HCT116 (cell line): Measurements from ENCODE around the gene SELENBP1. TPM values are rescaled to one million over a fixed set of nuclear protein-coding genes. Genes with fewer than 3 reads are reported as not detected.

ENCODE experiments used
- ATAC-seq: fragments of 200-7000 bp; cut with Tn5 transposase; 2 replicates; pipeline ENCODE4 v1.9.1; 2020; ENCODE audit warnings: mild to moderate bottlenecking, moderate library complexity
- BruUV-seq: library from RNA; stranded (reverse); fragments of 400-500 nt; replicated peaks from 2 replicates; lab custom pipeline; 2021; lab: Mats Ljungman, UMichigan
- CTCF ChIA-PET: fragments of 300-600 bp; sonication (Branson Sonifier 250); formaldehyde crosslinking; loops from one replicate; lab custom pipeline; 2021; ENCODE audit warnings: antibody characterized with exemption; lab: Charles Lee
- POLR2A ChIA-PET: fragments of 300-600, 350-600 bp; sonication (Branson Sonifier 250); formaldehyde crosslinking; loops from one replicate; lab custom pipeline; 2021; ENCODE audit warnings: antibody characterized with exemption; lab: Charles Lee
- RAD21 ChIA-PET, 2 experiments: fragments of 300-600 bp; sonication (Branson Sonifier 250); formaldehyde crosslinking; loops; one replicate each; lab custom pipeline; 2023; ENCODE audit warnings: low total read pairs in 2 of 2; ENCODE audit not compliant: uncharacterized antibody in 2 of 2, unreplicated experiment in 2 of 2, low non-redundant PET in 1 of 2; lab: Charles Lee
- DNase-seq: peaks from one replicate; pipeline ENCODE4 v3.0.0-alpha.2; 2010; ENCODE audit warnings: low read depth, low spot score
- H2AFZ ChIP-seq: fragments of 200-600 bp; shearing (Covaris generic), sonication (generic); 2 replicates; pipeline ENCODE4 v1.6.1; 2017; ENCODE audit warnings: low read depth, mixed run types, mixed read lengths, antibody characterized with exemption, low read length; ENCODE audit not compliant: poor library complexity, severe bottlenecking
- H3K27ac ChIP-seq: 2 replicates; pipeline ENCODE4 v1.5.1; 2012; ENCODE audit warnings: low read depth, low read length
- H3K27me3 ChIP-seq: fragments of 200-600 bp; sonication (generic); 2 replicates; pipeline ENCODE4 v1.6.1; 2016; ENCODE audit warnings: mixed run types, low read length, mixed read lengths; ENCODE audit not compliant: insufficient read depth
- H3K36me3 ChIP-seq, 2 experiments: fragments of 200-500 bp in 1 of 2; fragments of 200-600 bp in 1 of 2; sonication (Bioruptor generic) in 1 of 2; sonication (generic) in 1 of 2; 2 replicates each; pipeline versions ENCODE4 v1.5.1 to v1.6.1; 2014 to 2016; ENCODE audit warnings: low read length in 2 of 2, inconsistent platforms in 1 of 2, mixed read lengths in 1 of 2, mixed run types in 1 of 2; ENCODE audit not compliant: insufficient read depth in 2 of 2, control insufficient read depth in 1 of 2
- H3K4me1 ChIP-seq, 2 experiments: fragments of 200-600 bp in 1 of 2; sonication (generic) in 1 of 2; 2 replicates each; pipeline versions ENCODE4 v1.5.1 to v1.6.1; 2012 to 2017; ENCODE audit warnings: low read length in 2 of 2, inconsistent platforms in 1 of 2, mild to moderate bottlenecking in 1 of 2, mixed read lengths in 1 of 2, mixed run types in 1 of 2, moderate library complexity in 1 of 2; ENCODE audit not compliant: insufficient read depth in 2 of 2, control insufficient read depth in 1 of 2
- H3K4me2 ChIP-seq: fragments of 200-600 bp; sonication (generic); 2 replicates; pipeline ENCODE4 v1.6.1; 2017; ENCODE audit warnings: mixed run types, low read length, mixed read lengths
- H3K4me3 ChIP-seq, 2 experiments: fragments of 200-600 bp in 1 of 2; sonication (generic) in 1 of 2; replicated peaks in 1 of 2; 2 replicates each; pipeline ENCODE4 v1.5.1; 2011 to 2016; ENCODE audit warnings: low read length in 2 of 2, control low read depth in 1 of 2, low read depth in 1 of 2, mild to moderate bottlenecking in 1 of 2, mixed read lengths in 1 of 2, mixed run types in 1 of 2
- H3K79me2 ChIP-seq: fragments of 200-600 bp; sonication (generic); 2 replicates; pipeline ENCODE4 v1.6.1; 2017; ENCODE audit warnings: mild to moderate bottlenecking, mixed run types, low read length, moderate library complexity, mixed read lengths; ENCODE audit not compliant: insufficient read depth
- H3K9ac ChIP-seq: fragments of 200-600 bp; sonication (generic); 2 replicates; pipeline ENCODE4 v1.6.1; 2016; ENCODE audit warnings: low read length, mixed read lengths
- H3K9me2 ChIP-seq: fragments of 200-600 bp; sonication (generic), shearing (Covaris generic); 2 replicates; pipeline ENCODE4 v1.6.1; 2017; ENCODE audit warnings: mixed run types, mild to moderate bottlenecking, moderate library complexity; ENCODE audit not compliant: insufficient read depth
- H3K9me3 ChIP-seq, 2 experiments: fragments of 200-500 bp in 1 of 2; fragments of 200-600 bp in 1 of 2; sonication (Bioruptor generic) in 1 of 2; sonication (generic) in 1 of 2; 2 replicates each; pipeline ENCODE4 v1.6.1; 2014 to 2017; ENCODE audit warnings: low read length in 2 of 2, mixed read lengths in 2 of 2, inconsistent platforms in 1 of 2, low read depth in 1 of 2, mild to moderate bottlenecking in 1 of 2, mixed run types in 1 of 2, moderate library complexity in 1 of 2; ENCODE audit not compliant: control insufficient read depth in 1 of 2, insufficient read depth in 1 of 2
- H4K20me1 ChIP-seq: fragments of 200-600 bp; sonication (generic), shearing (Covaris generic); 2 replicates; pipeline ENCODE4 v1.6.1; 2017; ENCODE audit warnings: mixed run types, mild to moderate bottlenecking, moderate library complexity; ENCODE audit not compliant: insufficient read depth
- CBX3 ChIP-seq: IDR thresholded peaks from 2 replicates; pipeline ENCODE4 v1.6.1; 2012; ENCODE audit warnings: low read depth
- EZH2 ChIP-seq: fragments of 200-600 bp; sonication (generic); IDR thresholded peaks from 2 replicates; pipeline ENCODE4 v1.6.1; 2017; ENCODE audit warnings: antibody characterized with exemption, mixed run types
- FOSL1 ChIP-seq: IDR thresholded peaks from 2 replicates; pipeline ENCODE4 v1.6.1; 2012; ENCODE audit warnings: low read depth
- POLR2AphosphoS5 ChIP-seq: IDR thresholded peaks from 2 replicates; pipeline ENCODE4 v1.6.1; 2011; ENCODE audit warnings: mild to moderate bottlenecking, low read depth, low read length, moderate library complexity
- REST ChIP-seq: IDR thresholded peaks from 2 replicates; pipeline ENCODE4 v1.6.1; 2012; ENCODE audit warnings: low read depth
- TCF7L2 ChIP-seq: IDR thresholded peaks from 2 replicates; pipeline ENCODE4 v1.7.0; 2011; ENCODE audit warnings: borderline replicate concordance, inconsistent platforms; ENCODE audit not compliant: insufficient read depth, insufficient read length; ENCODE audit errors: extremely low read depth
- ZNF274 ChIP-seq: fragments of 200-500 bp; sonication (Bioruptor generic); IDR thresholded peaks from 2 replicates; pipeline ENCODE4 v1.6.1; 2014; ENCODE audit warnings: mild to moderate bottlenecking, low read depth, low read length, inconsistent platforms
- intact Hi-C: fragments of 100-400 bp; cut with micrococcal nuclease; formaldehyde crosslinking; loops from 2 replicates; pipeline ENCODE4 v1.10.0; 2022
- total RNA-seq: library from RNA; stranded (reverse); gene quantifications from one replicate; pipeline ENCODE4 v1.2.1, GENCODE V29; 2021; ENCODE audit not compliant: unreplicated experiment

The SELENBP1 gene
- total RNA-seq, 1 experiment from 2014 or later = 0.42 TPM

DNA sequence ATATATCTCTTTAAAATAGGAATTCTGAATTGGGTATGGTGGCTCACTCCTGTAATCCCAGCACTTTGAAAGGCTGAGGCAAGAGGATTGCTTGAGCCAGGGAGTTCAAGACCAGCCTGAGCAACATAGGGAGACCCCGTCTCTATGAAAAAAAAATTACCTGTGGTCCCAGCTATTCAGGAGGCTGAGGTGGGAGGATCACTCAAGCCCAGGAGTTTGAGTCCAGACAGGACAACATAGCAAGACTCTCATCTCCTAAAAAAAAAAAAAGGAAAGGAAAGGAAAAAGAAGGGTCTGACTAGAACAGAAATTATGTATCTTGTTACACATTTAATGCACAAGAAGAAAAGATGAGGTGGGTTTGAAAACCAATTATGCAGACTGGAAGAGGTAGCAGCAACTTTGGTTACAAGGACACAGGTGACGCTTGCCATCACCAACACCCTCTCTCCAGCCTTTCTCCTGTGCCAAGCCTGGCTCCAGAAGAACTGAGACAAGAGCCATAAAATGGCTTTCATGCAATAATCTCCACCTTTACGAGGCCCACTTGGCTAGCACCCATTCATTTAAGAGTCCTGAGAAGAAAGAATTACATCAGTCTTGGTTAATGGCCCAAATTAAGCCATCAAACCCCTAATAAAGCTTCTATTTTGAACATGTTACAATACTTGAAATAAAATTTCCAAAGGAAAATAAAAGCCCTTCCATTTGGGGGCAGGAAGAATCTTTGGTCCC is 4.8 kb upstream of the SELENBP1 start:
- ATAC-seq (no peak), DNase-seq (no peak)
- Histone ChIP-seq H3K27ac (no peak overlapping the region), H3K9me3 (no peaks in the 10 kb centered on the region), H2AFZ (no peak overlapping the region), H3K79me2 (no peaks in the 10 kb centered on the region), H3K4me2 (no peak overlapping the region), H3K4me1 (no peaks in the 10 kb centered on the region), H3K36me3 (no peaks in the 10 kb centered on the region), H3K4me3 (no peak overlapping the region), H3K27me3 (no peaks in the 10 kb centered on the region), H3K9me2 (no peaks in the 10 kb centered on the region), H4K20me1 (no peaks in the 10 kb centered on the region), H3K9ac (no peak overlapping the region)
- ChIA-PET CTCF (no interaction called here), RAD21 (no interaction called here), POLR2A (no interaction called here)
- intact Hi-C loops = no loop called here
- TF ChIP-seq ZNF274 = no peak
- TF ChIP-seq TCF7L2 = no peak
- no peak for TF ChIP-seq POLR2AphosphoS5
- TF ChIP-seq FOSL1 = no peak
- no peak for TF ChIP-seq EZH2
- TF ChIP-seq REST = no peak
- TF ChIP-seq CBX3 = no peak
- BruUV-seq = no TSS peak
